Uterus (tissue), 4 donors: ENCODE results near the gene TECTB. TPM values are rescaled to one million over a fixed set of nuclear protein-coding genes. Genes with fewer than 3 reads are reported as not detected.

Experiments used
- DNase-seq, 2 donors: peaks; one replicate each; pipeline ENCODE4 v3.0.0-alpha.2; 2019 to 2020
- H3K27ac ChIP-seq, 2 donors: fragments of 200-600 bp; sonication (generic); 1 replicate in 1 of 2; 2 replicates in 1 of 2; pipeline ENCODE4 v1.5.1; 2016 to 2018
- H3K27me3 ChIP-seq, 2 donors: fragments of 200-600 bp; sonication (generic); one replicate each; pipeline ENCODE4 v1.5.1; 2018 to 2019; ENCODE audit warnings: control low read depth in 1 of 2
- H3K36me3 ChIP-seq, 2 donors: fragments of 200-600 bp; sonication (generic); one replicate each; pipeline ENCODE4 v1.5.1; 2019; ENCODE audit warnings: control low read depth in 1 of 2
- H3K4me1 ChIP-seq, 2 donors: fragments of 200-600 bp; sonication (generic); one replicate each; pipeline ENCODE4 v1.5.1; 2018 to 2019; ENCODE audit warnings: control low read depth in 1 of 2
- H3K4me3 ChIP-seq, 2 donors: fragments of 200-600 bp; sonication (generic); 1 replicate in 1 of 2; 2 replicates in 1 of 2; pipeline ENCODE4 v1.5.1; 2018 to 2019; ENCODE audit warnings: mild to moderate bottlenecking in 1 of 2
- H3K9me3 ChIP-seq, 2 donors: fragments of 200-600 bp; sonication (generic); one replicate each; pipeline ENCODE4 v1.5.1; 2019; ENCODE audit warnings: control low read depth in 1 of 2
- POLR2A ChIP-seq, 2 donors: fragments of 450-650 bp; IDR thresholded peaks; one replicate each; pipeline ENCODE4 v1.6.1; 2016; ENCODE audit warnings: antibody characterized with exemption in 2 of 2, mild to moderate bottlenecking in 1 of 2, moderate library complexity in 1 of 2
- intact Hi-C: fragments of 100-400 bp; cut with DNase I; formaldehyde crosslinking; loops from one replicate; pipeline ENCODE4 v1.15.1; 2023; ENCODE audit warnings: low total_unique reads
- microRNA-seq: library from miRNA; unstranded; fragments of <30 nt; microRNA quantifications from one replicate; pipeline ENCODE4, GENCODE V29; 2016; ENCODE audit warnings: borderline microRNAs expressed, borderline replicate concordance
- small RNA-seq: library from RNA; depleted of rRNA; stranded (forward); fragments of <200 nt; gene quantifications from one replicate; pipeline ENCODE3, GENCODE V24; 2016
- total RNA-seq, 4 donors: library from RNA; depleted of rRNA in 3 of 4; stranded (reverse); fragments of >200 nt in 3 of 4; gene quantifications; one replicate each; pipeline versions ENCODE4 v1.1.0 to v1.2.4, GENCODE V29; 2014 to 2023
- TF ChIP-seq, protein P1 (sequence below), 4 experiments: fragments of 200-600 bp in 2 of 4; fragments of 450-650 bp in 2 of 4; sonication (generic) in 2 of 4; IDR thresholded peaks; one replicate each; pipeline ENCODE4 v1.5.1; 2016 to 2019; ENCODE audit warnings: antibody characterized with exemption in 4 of 4, mild to moderate bottlenecking in 2 of 4, moderate library complexity in 1 of 4
- donor health status: DM: yes; HTN: yes; CAD: no.

TECTB gene
- total RNA-seq, 4 donors from 2014 or later, result not detected

DNA sequence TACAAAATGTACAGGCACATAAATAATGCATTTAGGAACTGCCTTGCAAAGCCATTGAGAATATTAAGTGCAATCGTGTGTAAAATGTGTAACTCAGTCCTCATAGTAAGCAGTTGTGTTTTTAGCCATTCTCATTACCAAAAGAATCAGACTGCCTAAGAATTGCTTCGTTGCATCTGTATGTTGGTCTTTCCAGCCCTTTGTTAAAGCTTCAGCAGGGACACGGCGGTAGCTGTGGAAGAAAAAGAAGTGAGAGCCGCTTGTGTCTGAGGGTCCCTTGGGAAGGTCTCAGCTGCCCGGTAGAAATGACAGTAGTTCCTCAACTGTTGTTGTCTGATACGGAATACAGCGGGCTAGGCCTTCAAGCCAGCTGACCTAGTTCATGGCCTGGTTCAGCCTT is 67.9 kb downstream of the TECTB start:
- no peaks in the 10 kb centered on the region for H3K9me3 ChIP-seq
- H3K4me3 ChIP-seq, result no peak overlapping the region
- intact Hi-C loops, result no loop called here
- H3K36me3 ChIP-seq, result no peaks in the 10 kb centered on the region
- H3K27me3 ChIP-seq, result no peaks in the 10 kb centered on the region
- no peaks in the 10 kb centered on the region for H3K4me1 ChIP-seq
- H3K27ac ChIP-seq, result no peak overlapping the region
- TF ChIP-seq, protein P1, sequence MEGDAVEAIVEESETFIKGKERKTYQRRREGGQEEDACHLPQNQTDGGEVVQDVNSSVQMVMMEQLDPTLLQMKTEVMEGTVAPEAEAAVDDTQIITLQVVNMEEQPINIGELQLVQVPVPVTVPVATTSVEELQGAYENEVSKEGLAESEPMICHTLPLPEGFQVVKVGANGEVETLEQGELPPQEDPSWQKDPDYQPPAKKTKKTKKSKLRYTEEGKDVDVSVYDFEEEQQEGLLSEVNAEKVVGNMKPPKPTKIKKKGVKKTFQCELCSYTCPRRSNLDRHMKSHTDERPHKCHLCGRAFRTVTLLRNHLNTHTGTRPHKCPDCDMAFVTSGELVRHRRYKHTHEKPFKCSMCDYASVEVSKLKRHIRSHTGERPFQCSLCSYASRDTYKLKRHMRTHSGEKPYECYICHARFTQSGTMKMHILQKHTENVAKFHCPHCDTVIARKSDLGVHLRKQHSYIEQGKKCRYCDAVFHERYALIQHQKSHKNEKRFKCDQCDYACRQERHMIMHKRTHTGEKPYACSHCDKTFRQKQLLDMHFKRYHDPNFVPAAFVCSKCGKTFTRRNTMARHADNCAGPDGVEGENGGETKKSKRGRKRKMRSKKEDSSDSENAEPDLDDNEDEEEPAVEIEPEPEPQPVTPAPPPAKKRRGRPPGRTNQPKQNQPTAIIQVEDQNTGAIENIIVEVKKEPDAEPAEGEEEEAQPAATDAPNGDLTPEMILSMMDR (IDR thresholded peaks at IDR 0.05), result no peak
- TF ChIP-seq POLR2A (IDR thresholded peaks at IDR 0.05), result no peak
- DNase-seq, result no peak

DNA sequence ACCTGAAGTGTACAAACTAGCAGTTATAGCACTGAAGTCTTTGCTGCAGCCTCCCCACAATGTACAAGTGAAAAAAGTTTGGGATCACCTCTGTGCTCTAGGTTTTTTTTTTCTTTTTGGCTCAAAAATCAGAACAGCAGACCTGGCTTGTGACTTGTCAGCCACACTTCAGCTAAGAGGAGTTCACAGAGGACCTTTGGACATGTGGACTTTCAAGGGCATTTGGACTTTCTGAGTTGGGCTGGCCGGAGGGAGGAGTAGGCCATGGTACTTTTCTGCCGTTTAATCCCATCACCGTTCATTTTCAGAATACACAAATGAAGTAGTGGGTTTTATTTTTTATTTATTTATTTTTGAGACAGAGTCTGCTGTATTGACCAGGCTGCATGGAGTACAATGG is 68.8 kb downstream of the TECTB start:
- no peaks in the 10 kb centered on the region for H3K4me1 ChIP-seq
- intact Hi-C loops, result no loop called here
- no peaks in the 10 kb centered on the region for H3K9me3 ChIP-seq
- TF ChIP-seq, protein P1 (IDR thresholded peaks at IDR 0.05), result no peak
- no peak for TF ChIP-seq POLR2A (IDR thresholded peaks at IDR 0.05)
- DNase-seq, result no peak
- H3K27me3 ChIP-seq, result no peaks in the 10 kb centered on the region
- H3K27ac ChIP-seq, result no peak overlapping the region
- H3K36me3 ChIP-seq, result no peaks in the 10 kb centered on the region
- no peak overlapping the region for H3K4me3 ChIP-seq

DNA sequence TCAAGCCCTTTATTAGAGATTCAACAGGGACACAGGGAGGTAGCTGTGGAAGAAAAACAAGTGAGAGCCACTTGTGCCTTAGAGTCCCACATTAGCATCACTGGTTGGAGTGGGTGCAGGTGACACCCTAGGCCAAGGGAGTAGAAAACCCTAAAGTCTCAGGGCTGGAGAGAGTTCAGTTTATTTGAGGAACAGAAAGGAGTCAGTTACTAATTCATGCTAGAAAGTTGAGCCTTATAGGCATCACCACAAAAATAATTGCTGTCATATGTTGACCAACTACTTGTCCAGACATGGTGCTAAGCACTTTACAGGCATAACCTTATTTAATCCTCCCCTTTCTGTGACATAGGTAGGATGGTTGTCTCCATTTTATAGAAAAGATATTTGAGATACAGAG is 69.8 kb downstream of the TECTB start:
- no peak for DNase-seq
- Histone ChIP-seq H3K27me3 (no peaks in the 10 kb centered on the region), H3K4me3 (no peak overlapping the region), H3K9me3 (no peaks in the 10 kb centered on the region), H3K36me3 (no peaks in the 10 kb centered on the region), H3K27ac (no peak overlapping the region), H3K4me1 (no peaks in the 10 kb centered on the region)
- intact Hi-C loops, result no loop called here
- TF ChIP-seq, protein P1 (IDR thresholded peaks at IDR 0.05), result no peak
- no peak for TF ChIP-seq POLR2A (IDR thresholded peaks at IDR 0.05)

Small RNAs within 50 kb of the gene (microRNA-seq; reads per million reads assigned to microRNA genes)
- gene MIR6715A (not detected), gene MIR6715B (not detected)

Small RNAs within 50 kb of the gene (small RNA-seq; reads per million reads assigned to genes)
- not detected for gene MIR6715A

Other genes starting within 250 kb of the TECTB start
- 10 to 100 TPM in 1 of 4 donors, 1 to 10 TPM in 3; 4.6 to 28.6 (median 7.7) TPM for gene GPAM, start 99.6 kb upstream of the TECTB start, total RNA-seq
- 10 to 100 TPM in 3 of 4 donors, 1 to 10 TPM in 1; 7.4 to 30.6 (median 11.9) TPM for gene ACSL5, start 90.7 kb downstream of the TECTB start, total RNA-seq
- gene ZDHHC6, start 163.5 kb downstream of the TECTB start, total RNA-seq, result 10 to 100 TPM; 22.9 to 89.7 (median 39.9) TPM
- 10 to 100 TPM; 21.5 to 50.6 (median 37.5) TPM for gene VTI1A, start 163.8 kb downstream of the TECTB start, total RNA-seq